H1 (cell line): ENCODE results near the gene ATG7. TPM values are rescaled to one million over a fixed set of nuclear protein-coding genes. Genes with fewer than 3 reads are reported as not detected.

Source experiments
- CTCF ChIA-PET: fragments of 300-600 bp; sonication (Branson Sonifier 250); formaldehyde crosslinking; loops from one replicate; lab custom pipeline; 2021; ENCODE audit not compliant: partially characterized antibody; lab: Charles Lee
- POLR2A ChIA-PET: fragments of 300-600 bp; sonication (Branson Sonifier 250); formaldehyde crosslinking; loops from one replicate; lab custom pipeline; 2021; ENCODE audit warnings: inconsistent platforms; ENCODE audit not compliant: partially characterized antibody; lab: Charles Lee
- DNase-seq, 2 experiments: peaks; one replicate each; pipeline versions ENCODE4 v3.0.0 to v3.0.0-alpha.2; 2010 to 2022; ENCODE audit warnings: low spot score in 2 of 2, low read depth in 1 of 2, mixed read lengths in 1 of 2
- FAIRE-seq: peaks from 2 replicates; lab custom pipeline; 2011; peaks lifted over from hg19 to GRCh38; lab: Jason Lieb, UNC
- H2AFZ ChIP-seq: 2 replicates; pipeline ENCODE4 v1.8.1; 2012; ENCODE audit warnings: low read length, inconsistent platforms
- H2AK5ac ChIP-seq: 2 replicates; pipeline ENCODE4 v1.6.1; 2013; ENCODE audit warnings: low read depth, low read length
- H2BK120ac ChIP-seq: replicated peaks from 2 replicates; pipeline ENCODE3; 2013; ENCODE audit warnings: low read depth, low read length, inconsistent platforms
- H2BK12ac ChIP-seq: 2 replicates; pipeline ENCODE4 v1.6.1; 2013; ENCODE audit warnings: low read depth, low read length
- H2BK15ac ChIP-seq: 2 replicates; pipeline ENCODE4 v1.6.1; 2013; ENCODE audit warnings: low read length
- H2BK20ac ChIP-seq: 2 replicates; pipeline ENCODE4 v1.6.1; 2013; ENCODE audit warnings: low read length
- H2BK5ac ChIP-seq: 2 replicates; pipeline ENCODE4 v1.6.1; 2013; ENCODE audit warnings: low read depth, low read length
- H3K14ac ChIP-seq: 2 replicates; pipeline ENCODE4 v1.6.1; 2013; ENCODE audit warnings: inconsistent platforms; ENCODE audit not compliant: insufficient read length
- H3K18ac ChIP-seq: 2 replicates; pipeline ENCODE4 v1.6.1; 2013; ENCODE audit warnings: low read length; ENCODE audit errors: extremely low read depth
- H3K23ac ChIP-seq: 2 replicates; pipeline ENCODE4 v1.6.1; 2013; ENCODE audit warnings: inconsistent platforms; ENCODE audit not compliant: insufficient read length
- H3K23me2 ChIP-seq: 2 replicates; pipeline ENCODE4 v1.6.1; 2013; ENCODE audit warnings: low read depth, low read length
- H3K27ac ChIP-seq: 2 replicates; pipeline ENCODE4 v1.6.1; 2011; ENCODE audit warnings: low read depth, low read length, inconsistent platforms
- H3K27me3 ChIP-seq, 4 experiments: replicated peaks in 1 of 4; 1 replicate in 1 of 4; 2 replicates in 3 of 4; pipeline versions ENCODE4 v1.6.1 to v1.8.1; 2011 to 2013; ENCODE audit warnings: low read length in 3 of 4, mild to moderate bottlenecking in 3 of 4, inconsistent platforms in 2 of 4, mixed read lengths in 2 of 4, moderate library complexity in 1 of 4; ENCODE audit not compliant: control insufficient read depth in 3 of 4, insufficient read depth in 3 of 4; ENCODE audit errors: extremely low read depth in 1 of 4
- H3K36me3 ChIP-seq, 4 experiments: 2 replicates each; pipeline versions ENCODE4 v1.6.1 to v1.8.1; 2011 to 2013; ENCODE audit warnings: mild to moderate bottlenecking in 4 of 4, low read length in 3 of 4, moderate library complexity in 2 of 4, control low read depth in 1 of 4, inconsistent platforms in 1 of 4; ENCODE audit not compliant: insufficient read depth in 4 of 4, control insufficient read depth in 2 of 4
- H3K4ac ChIP-seq: replicated peaks from 2 replicates; pipeline ENCODE3; 2013; ENCODE audit warnings: low read length, low read depth, mixed read lengths, inconsistent platforms; ENCODE audit not compliant: insufficient read length
- H3K4me1 ChIP-seq, 4 experiments: replicated peaks in 1 of 4; 1 replicate in 1 of 4; 2 replicates in 3 of 4; pipeline versions ENCODE4 v1.6.1 to v1.8.1; 2011 to 2013; ENCODE audit warnings: low read length in 3 of 4, inconsistent platforms in 2 of 4, mixed read lengths in 1 of 4; ENCODE audit not compliant: insufficient read depth in 4 of 4, control insufficient read depth in 3 of 4
- H3K4me2 ChIP-seq, 2 experiments: 2 replicates each; pipeline versions ENCODE4 v1.6.1 to v1.8.1; 2011 to 2013; ENCODE audit warnings: low read depth in 2 of 2, low read length in 2 of 2, control low read depth in 1 of 2, inconsistent platforms in 1 of 2, mild to moderate bottlenecking in 1 of 2; ENCODE audit not compliant: insufficient read depth in 1 of 2
- H3K4me3 ChIP-seq, 4 experiments: fragments of 200-600, 300-600 bp in 1 of 4; sonication (generic), shearing (Covaris generic), sonication (Bioruptor Twin) in 1 of 4; 2 replicates each; pipeline versions ENCODE4 v1.5.1 to v1.8.1; 2011 to 2016; ENCODE audit warnings: low read length in 4 of 4, low read depth in 3 of 4, control low read depth in 2 of 4, inconsistent platforms in 2 of 4, mild to moderate bottlenecking in 2 of 4, mixed read lengths in 1 of 4, moderate library complexity in 1 of 4; ENCODE audit not compliant: insufficient read depth in 2 of 4; ENCODE audit errors: extremely low read depth in 1 of 4
- H3K56ac ChIP-seq: replicated peaks from 2 replicates; pipeline ENCODE3; 2013; ENCODE audit warnings: low read depth, mild to moderate bottlenecking, mixed read lengths, low read length, inconsistent platforms; ENCODE audit not compliant: insufficient read length
- H3K79me1 ChIP-seq: 2 replicates; pipeline ENCODE4 v1.6.1; 2013; ENCODE audit warnings: low read depth, low read length, control low read depth
- H3K79me2 ChIP-seq, 2 experiments: 2 replicates each; pipeline versions ENCODE4 v1.6.1 to v1.8.1; 2012 to 2013; ENCODE audit warnings: low read length in 2 of 2, mild to moderate bottlenecking in 2 of 2, inconsistent platforms in 1 of 2; ENCODE audit not compliant: insufficient read depth in 2 of 2, control insufficient read depth in 1 of 2
- H3K9ac ChIP-seq, 4 experiments: replicated peaks in 1 of 4; 1 replicate in 1 of 4; 2 replicates in 3 of 4; pipeline versions ENCODE4 v1.6.1 to v1.8.1; 2011 to 2013; ENCODE audit warnings: low read depth in 3 of 4, low read length in 3 of 4, control low read depth in 2 of 4, mild to moderate bottlenecking in 2 of 4, moderate library complexity in 2 of 4, inconsistent platforms in 1 of 4; ENCODE audit errors: extremely low read depth in 1 of 4
- H3K9me3 ChIP-seq, 2 experiments: 2 replicates each; pipeline versions ENCODE4 v1.6.1 to v1.8.1; 2012 to 2013; ENCODE audit warnings: mild to moderate bottlenecking in 2 of 2, moderate library complexity in 2 of 2, control low read depth in 1 of 2, inconsistent platforms in 1 of 2, low read depth in 1 of 2, low read length in 1 of 2, mixed read lengths in 1 of 2; ENCODE audit not compliant: insufficient read depth in 2 of 2
- H4K20me1 ChIP-seq, 2 experiments: replicated peaks in 1 of 2; 2 replicates each; pipeline versions ENCODE3 to v1.8.1; 2011 to 2013; ENCODE audit warnings: inconsistent platforms in 2 of 2, low read length in 2 of 2, mild to moderate bottlenecking in 1 of 2; ENCODE audit not compliant: insufficient read depth in 2 of 2, control insufficient read depth in 1 of 2
- H4K5ac ChIP-seq: 2 replicates; pipeline ENCODE4 v1.6.1; 2013; ENCODE audit warnings: low read length, low read depth, mixed read lengths, inconsistent platforms; ENCODE audit not compliant: insufficient read length
- H4K8ac ChIP-seq: 2 replicates; pipeline ENCODE4 v1.8.0; 2013; ENCODE audit warnings: mild to moderate bottlenecking, moderate library complexity, low read length, inconsistent platforms; ENCODE audit not compliant: insufficient read depth; ENCODE audit errors: extremely low read depth
- H4K91ac ChIP-seq: replicated peaks from 2 replicates; pipeline ENCODE3; 2013; ENCODE audit warnings: low read length, mixed read lengths, inconsistent platforms; ENCODE audit not compliant: insufficient read length
- CTBP2 ChIP-seq: IDR thresholded peaks from 2 replicates; pipeline ENCODE4 v1.7.0; 2011; ENCODE audit warnings: borderline replicate concordance, mild to moderate bottlenecking, moderate library complexity, mixed read lengths, low read length; ENCODE audit not compliant: insufficient read depth, insufficient read length
- EGR1 ChIP-seq: IDR thresholded peaks from 2 replicates; pipeline ENCODE4 v1.6.1; 2011; ENCODE audit warnings: low read depth, low read length, borderline replicate concordance
- HDAC6 ChIP-seq: IDR thresholded peaks from one replicate; pipeline ENCODE4 v1.7.1; 2012; ENCODE audit warnings: low read depth, mild to moderate bottlenecking, inconsistent platforms, low read length, moderate library complexity
- NRF1 ChIP-seq: IDR thresholded peaks from 2 replicates; pipeline ENCODE4 v1.6.1; 2011; ENCODE audit warnings: mild to moderate bottlenecking, low read depth, low read length, improper control_type of control experiment
- POU5F1 ChIP-seq: IDR thresholded peaks from 2 replicates; pipeline ENCODE4 v1.6.1; 2011; ENCODE audit warnings: low read depth, mild to moderate bottlenecking, low read length, moderate library complexity
- SIN3A ChIP-seq, 2 experiments: IDR thresholded peaks in 1 of 2; conservative IDR thresholded peaks in 1 of 2; 2 replicates each; pipeline ENCODE4 v1.6.1; 2011 to 2012; ENCODE audit warnings: low read length in 2 of 2, improper control_type of control experiment in 1 of 2, low read depth in 1 of 2, mild to moderate bottlenecking in 1 of 2
- TAF7 ChIP-seq: optimal IDR thresholded peaks from 2 replicates; pipeline ENCODE3; 2011; ENCODE audit warnings: low read depth, mild to moderate bottlenecking, inconsistent platforms, low read length, moderate library complexity, borderline replicate concordance
- WGBS, 2 experiments: shearing (Covaris generic) in 1 of 2; methylation state at CpG; one replicate each; pipeline versions ENCODE4 v1.1.6 to v1.1.7; 2013 to 2015; ENCODE audit warnings: low lambda C conversion rate in 2 of 2, mixed read lengths in 2 of 2, inconsistent platforms in 1 of 2, low coverage in 1 of 2, missing lambda C conversion rate in 1 of 2; ENCODE audit not compliant: insufficient replicate concordance in 2 of 2, insufficient coverage in 1 of 2, insufficient read length in 1 of 2; ENCODE audit errors: extremely low coverage in 1 of 2, missing lambda C conversion rate in 1 of 2; 5-methylcytosine and 5-hydroxymethylcytosine counted together
- polyA plus RNA-seq, 7 experiments: library from polyadenylated mRNA; depleted of rRNA in 3 of 7; stranded (reverse) in 5 of 7; unstranded in 2 of 7; fragments of >200 nt in 5 of 7; fragments of 200-250 nt in 2 of 7; gene quantifications; 1 replicate in 5 of 7; 2 replicates in 1 of 7; 4 replicates in 1 of 7; pipeline versions ENCODE4 v1.2.1 to v1.2.3, GENCODE V29; 2011 to 2013; ENCODE audit warnings: missing spikeins in 2 of 7, mixed read lengths in 2 of 7
- total RNA-seq: library from RNA; stranded (reverse); fragmentation: NEBNext Ultra II Directional; extraction: Animal tissue kit (Norgen Biotek cat#: 25700); gene quantifications from 2 replicates; pipeline ENCODE4 v1.2.1, GENCODE V29; 2021

Gene ATG7
- total and polyA plus RNA-seq, 2 of the 8 experiments (the other 6 are each of a cell fraction or from before 2014, with no cell fraction given) = 15.0 to 19.1 TPM

GRCh38 chr3:11560746-11561145 is 288.5 kb downstream of the ATG7 start:
- H4K20me1 ChIP-seq = peaks cover 18 to 23% of the 10 kb centered on the region in 2 experiments
- no peak for TF ChIP-seq CTBP2
- TF ChIP-seq EGR1 = no peak
- TF ChIP-seq TAF7 = no peak
- TF ChIP-seq SIN3A (conservative IDR thresholded peaks at IDR 0.05 in 1 of 2, IDR thresholded peaks at IDR 0.05 in 1 of 2; ENCODE audit: low read depth in 1 of 2, low read length in 2 of 2) = no peak
- TF ChIP-seq NRF1 = no peak
- no peak for TF ChIP-seq POU5F1
- TF ChIP-seq HDAC6 = no peak

More at GRCh38 chr3:11560746-11561145, 288.5 kb downstream of the ATG7 start:
- no peak overlapping the region for H4K91ac ChIP-seq
- no peak overlapping the region for H2AK5ac ChIP-seq
- H3K4ac ChIP-seq = no peak overlapping the region
- DNase-seq = no peak
- no peak overlapping the region for H2BK120ac ChIP-seq
- H3K9me3 ChIP-seq = no peaks in the 10 kb centered on the region
- H3K9ac ChIP-seq = no peak overlapping the region
- H3K56ac ChIP-seq = no peak overlapping the region
- H4K5ac ChIP-seq = no peak overlapping the region
- no peak overlapping the region for H3K23ac ChIP-seq
- H2BK5ac ChIP-seq = no peak overlapping the region
- H2BK12ac ChIP-seq = no peak overlapping the region
- H3K4me1 ChIP-seq = peaks cover 0 to 9% (median 0%) of the 10 kb centered on the region in 4 experiments; a peak in 2 of 7 replicates
- H3K79me2 ChIP-seq = no peaks in the 10 kb centered on the region; a peak in 1 of 4 replicates
- no peak overlapping the region for H2AFZ ChIP-seq
- peaks cover 0 to 20% (median 1%) of the 10 kb centered on the region in 4 experiments; a peak in 4 of 8 replicates for H3K36me3 ChIP-seq
- H3K27me3 ChIP-seq = no peaks in the 10 kb centered on the region
- no peak overlapping the region for H3K27ac ChIP-seq
- WGBS, 2 experiments = 93% methylated on average over 12 of the region's 12 CpGs; no CpG with 5 or more reads in 1 of the 2 experiments
- H4K8ac ChIP-seq = no peak overlapping the region
- H3K79me1 ChIP-seq = peaks cover 17% of the 10 kb centered on the region
- no peak overlapping the region for H3K4me2 ChIP-seq
- CTCF ChIA-PET = interaction anchor here (0.9 to 1.4 kb wide), 4 partner anchors 15 to 182 kb away, joined by 3 to 6 read pairs (median 3); no protein-coding TSS in a partner anchor
- H2BK15ac ChIP-seq = no peak overlapping the region
- no peak overlapping the region for H3K4me3 ChIP-seq
- no peak for FAIRE-seq
- H2BK20ac ChIP-seq = no peak overlapping the region
- H3K18ac ChIP-seq = no peak overlapping the region
- POLR2A ChIA-PET = no interaction called here
- no peaks in the 10 kb centered on the region for H3K23me2 ChIP-seq
- no peak overlapping the region for H3K14ac ChIP-seq
